SU-DHL-6 (cell line): ENCODE results near the gene ENO3.

Experiments used
- EZH2phosphoT487 ChIP-seq: fragments of 200-600 bp; sonication (generic), shearing (Covaris generic); conservative IDR thresholded peaks from 2 replicates; pipeline ENCODE4 v1.6.1; 2018; ENCODE audit warnings: mild to moderate bottlenecking, antibody characterized with exemption, low read length, moderate library complexity, mixed read lengths
- TF ChIP-seq, protein P1 (sequence below): fragments of 200-600 bp; sonication (generic); IDR thresholded peaks from one replicate; pipeline ENCODE4 v1.5.1; 2017; ENCODE audit warnings: antibody characterized with exemption, mild to moderate bottlenecking, low read length, moderate library complexity; ENCODE audit not compliant: insufficient read depth, poor library complexity, severe bottlenecking

GRCh38 chr17:4999430-5000093 lies 48.6 kb downstream of the ENO3 start:
- TF ChIP-seq, protein P1, sequence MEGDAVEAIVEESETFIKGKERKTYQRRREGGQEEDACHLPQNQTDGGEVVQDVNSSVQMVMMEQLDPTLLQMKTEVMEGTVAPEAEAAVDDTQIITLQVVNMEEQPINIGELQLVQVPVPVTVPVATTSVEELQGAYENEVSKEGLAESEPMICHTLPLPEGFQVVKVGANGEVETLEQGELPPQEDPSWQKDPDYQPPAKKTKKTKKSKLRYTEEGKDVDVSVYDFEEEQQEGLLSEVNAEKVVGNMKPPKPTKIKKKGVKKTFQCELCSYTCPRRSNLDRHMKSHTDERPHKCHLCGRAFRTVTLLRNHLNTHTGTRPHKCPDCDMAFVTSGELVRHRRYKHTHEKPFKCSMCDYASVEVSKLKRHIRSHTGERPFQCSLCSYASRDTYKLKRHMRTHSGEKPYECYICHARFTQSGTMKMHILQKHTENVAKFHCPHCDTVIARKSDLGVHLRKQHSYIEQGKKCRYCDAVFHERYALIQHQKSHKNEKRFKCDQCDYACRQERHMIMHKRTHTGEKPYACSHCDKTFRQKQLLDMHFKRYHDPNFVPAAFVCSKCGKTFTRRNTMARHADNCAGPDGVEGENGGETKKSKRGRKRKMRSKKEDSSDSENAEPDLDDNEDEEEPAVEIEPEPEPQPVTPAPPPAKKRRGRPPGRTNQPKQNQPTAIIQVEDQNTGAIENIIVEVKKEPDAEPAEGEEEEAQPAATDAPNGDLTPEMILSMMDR: no peak
- no peak for TF ChIP-seq EZH2phosphoT487
